NB4 (cell line): Measurements from ENCODE around the gene BANP.

Experiments
- MYC ChIP-seq: IDR thresholded peaks from 2 replicates; pipeline ENCODE4 v1.6.1; 2011; ENCODE audit warnings: low read depth, low read length
- POLR2A ChIP-seq: IDR thresholded peaks from 2 replicates; pipeline ENCODE4 v1.6.1; 2011; ENCODE audit warnings: mild to moderate bottlenecking; ENCODE audit not compliant: insufficient read length; ENCODE audit errors: extremely low read depth
- TF ChIP-seq, protein P1 (sequence below): IDR thresholded peaks from one replicate; pipeline ENCODE4 v1.5.1; 2012; ENCODE audit warnings: low read depth, low read length
- TF ChIP-seq, protein P2 (sequence below): IDR thresholded peaks from 2 replicates; pipeline ENCODE4 v1.6.1; 2011; ENCODE audit warnings: low read depth, low read length

DNA sequence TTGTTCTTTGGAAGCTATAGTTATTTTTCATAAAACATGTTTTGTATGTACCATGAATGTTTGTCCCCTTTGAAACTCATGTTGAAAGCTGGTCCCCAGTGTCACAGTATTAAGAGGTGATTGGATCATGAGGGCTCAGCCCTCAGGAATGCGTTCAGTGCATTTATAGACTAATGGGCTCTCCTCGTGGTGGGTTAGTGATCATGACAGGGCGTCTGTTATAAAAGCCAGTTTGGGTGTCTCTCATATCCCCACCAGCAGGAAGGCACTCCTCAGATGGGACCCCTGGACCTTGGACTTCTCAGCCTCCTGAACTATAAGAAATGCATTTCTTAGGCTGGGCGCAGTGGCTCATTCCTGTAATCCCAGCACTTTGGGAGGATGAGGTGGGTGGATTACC lies 10.4 kb downstream of the BANP start:
- TF ChIP-seq POLR2A (no peak), MYC (no peak)
- TF ChIP-seq, protein P1, sequence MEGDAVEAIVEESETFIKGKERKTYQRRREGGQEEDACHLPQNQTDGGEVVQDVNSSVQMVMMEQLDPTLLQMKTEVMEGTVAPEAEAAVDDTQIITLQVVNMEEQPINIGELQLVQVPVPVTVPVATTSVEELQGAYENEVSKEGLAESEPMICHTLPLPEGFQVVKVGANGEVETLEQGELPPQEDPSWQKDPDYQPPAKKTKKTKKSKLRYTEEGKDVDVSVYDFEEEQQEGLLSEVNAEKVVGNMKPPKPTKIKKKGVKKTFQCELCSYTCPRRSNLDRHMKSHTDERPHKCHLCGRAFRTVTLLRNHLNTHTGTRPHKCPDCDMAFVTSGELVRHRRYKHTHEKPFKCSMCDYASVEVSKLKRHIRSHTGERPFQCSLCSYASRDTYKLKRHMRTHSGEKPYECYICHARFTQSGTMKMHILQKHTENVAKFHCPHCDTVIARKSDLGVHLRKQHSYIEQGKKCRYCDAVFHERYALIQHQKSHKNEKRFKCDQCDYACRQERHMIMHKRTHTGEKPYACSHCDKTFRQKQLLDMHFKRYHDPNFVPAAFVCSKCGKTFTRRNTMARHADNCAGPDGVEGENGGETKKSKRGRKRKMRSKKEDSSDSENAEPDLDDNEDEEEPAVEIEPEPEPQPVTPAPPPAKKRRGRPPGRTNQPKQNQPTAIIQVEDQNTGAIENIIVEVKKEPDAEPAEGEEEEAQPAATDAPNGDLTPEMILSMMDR = no peak
- TF ChIP-seq, protein P2, sequence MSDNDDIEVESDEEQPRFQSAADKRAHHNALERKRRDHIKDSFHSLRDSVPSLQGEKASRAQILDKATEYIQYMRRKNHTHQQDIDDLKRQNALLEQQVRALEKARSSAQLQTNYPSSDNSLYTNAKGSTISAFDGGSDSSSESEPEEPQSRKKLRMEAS = no peak
